Stimulated activated CD4-positive, alpha-beta T cell treated with anti-CD3 and anti-CD28 coated beads, Interleukin-1b, Interleukin-23, amount 100 ng/mL, for 4 hours (primary cell): ENCODE results near the gene NEK7.

ENCODE experiments used
- DNase-seq, 2 donors: peaks; one replicate each; pipeline ENCODE4 v3.0.0-alpha.2; 2020; ENCODE audit warnings: low read depth in 2 of 2

The NEK7 gene

DNA sequence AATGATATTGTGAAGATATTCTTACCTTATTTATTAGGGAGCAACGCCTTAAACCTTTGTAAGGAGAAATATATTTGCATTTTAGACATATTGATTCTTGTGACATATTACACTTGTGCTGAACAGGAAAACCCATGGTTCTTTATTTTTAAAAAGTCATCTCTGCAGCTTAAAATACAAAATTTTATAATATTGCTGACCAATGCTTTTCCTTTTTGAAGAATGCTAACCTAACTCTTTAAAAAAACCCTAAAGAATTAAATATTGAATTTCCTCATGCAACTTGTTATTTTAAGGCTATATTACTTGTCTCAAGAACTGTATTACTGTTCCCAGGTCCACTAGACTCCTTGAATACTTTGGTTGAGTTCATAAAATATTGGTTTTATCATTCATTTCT is 99.0 kb downstream of the NEK7 start:
- DNase-seq, result no peak

DNA sequence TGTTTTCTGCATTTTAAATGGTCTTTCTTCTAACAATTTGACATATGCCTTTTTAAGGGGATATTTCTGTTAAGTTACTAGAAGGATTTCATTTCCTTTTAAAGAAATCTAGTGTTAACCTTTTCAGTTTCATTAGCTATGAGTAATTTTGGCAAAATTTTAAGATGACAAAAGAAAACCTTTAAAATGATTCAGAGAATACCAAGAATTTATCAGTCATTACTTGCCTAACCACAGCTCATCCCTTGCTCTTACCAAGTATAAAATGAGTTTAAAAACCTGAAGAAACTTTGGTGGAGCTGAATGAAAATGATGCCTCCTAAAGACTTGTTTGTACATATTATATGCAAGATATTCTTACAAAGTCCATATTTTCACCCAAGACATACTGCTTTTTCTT is 101.7 kb downstream of the NEK7 start:
- no peak for DNase-seq

DNA sequence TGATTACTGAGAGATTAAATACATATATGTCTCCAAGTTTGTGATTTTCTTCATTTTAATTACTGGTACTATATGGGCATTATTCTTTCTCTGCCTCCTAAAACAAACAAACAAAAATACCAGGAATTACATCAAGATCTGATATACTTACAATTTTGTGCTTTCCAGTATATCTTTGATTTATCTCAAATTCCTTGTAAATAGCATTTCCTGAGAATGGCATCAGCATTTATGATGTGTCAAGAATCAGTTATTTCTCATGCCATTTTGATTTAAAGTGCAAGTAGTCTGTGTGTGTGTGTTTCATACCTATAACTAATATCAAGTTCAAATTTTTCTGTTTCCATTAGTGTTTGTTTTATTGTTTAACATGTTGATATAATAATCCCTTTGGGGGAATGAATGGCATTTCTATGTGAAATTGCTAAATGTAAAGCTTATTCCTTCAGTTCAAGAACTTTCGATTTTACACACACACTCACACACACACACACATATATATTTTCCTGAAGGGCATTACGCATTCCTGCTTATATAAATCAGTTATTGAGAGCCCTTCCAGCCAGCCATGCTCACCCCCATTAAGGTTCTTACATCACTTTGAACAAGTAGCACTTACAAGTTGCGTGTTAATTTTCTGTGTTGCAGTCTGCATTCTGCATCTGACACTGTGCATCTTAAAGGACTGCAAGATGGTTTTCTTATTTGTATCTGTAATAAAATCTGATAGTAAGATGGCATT is 102.7 kb downstream of the NEK7 start:
- DNase-seq, result no peak

DNA sequence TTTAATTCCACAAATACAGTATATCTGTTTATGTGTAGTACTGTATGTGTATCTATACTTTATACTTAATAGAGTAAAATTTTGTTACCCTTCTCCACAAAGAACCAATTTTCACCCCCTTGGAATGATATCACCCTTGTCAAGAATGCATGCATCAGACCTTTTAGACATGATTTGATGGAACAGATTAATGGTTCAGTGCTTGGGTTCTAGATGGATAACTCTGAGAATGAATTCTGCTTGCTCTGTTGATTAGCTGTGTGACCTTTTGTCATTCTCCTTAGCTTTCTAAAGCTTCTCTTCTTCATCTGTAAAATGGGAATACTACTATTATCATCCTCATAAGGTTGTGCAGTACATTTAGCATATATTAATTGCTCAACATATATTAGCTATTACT is 105.1 kb downstream of the NEK7 start:
- no peak for DNase-seq

DNA sequence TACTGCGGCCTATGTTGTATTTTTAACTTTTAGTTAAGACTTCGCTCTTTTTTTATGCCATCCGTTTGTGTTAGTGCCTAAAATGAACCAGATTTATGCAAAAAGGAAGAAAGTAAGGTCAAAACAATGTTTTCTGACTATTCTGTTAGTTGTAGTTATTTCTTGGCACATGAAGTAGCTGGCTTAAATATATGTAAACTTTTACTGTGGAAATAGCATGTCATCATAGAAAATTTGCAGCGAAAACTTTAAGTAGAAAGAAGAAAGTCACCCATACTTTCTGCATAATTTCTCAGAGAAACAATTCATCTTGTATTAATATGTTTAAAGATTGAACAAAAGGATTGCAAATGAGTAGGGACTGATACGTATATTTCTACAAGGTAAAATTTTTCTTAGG is 106.4 kb downstream of the NEK7 start:
- no peak for DNase-seq

DNA sequence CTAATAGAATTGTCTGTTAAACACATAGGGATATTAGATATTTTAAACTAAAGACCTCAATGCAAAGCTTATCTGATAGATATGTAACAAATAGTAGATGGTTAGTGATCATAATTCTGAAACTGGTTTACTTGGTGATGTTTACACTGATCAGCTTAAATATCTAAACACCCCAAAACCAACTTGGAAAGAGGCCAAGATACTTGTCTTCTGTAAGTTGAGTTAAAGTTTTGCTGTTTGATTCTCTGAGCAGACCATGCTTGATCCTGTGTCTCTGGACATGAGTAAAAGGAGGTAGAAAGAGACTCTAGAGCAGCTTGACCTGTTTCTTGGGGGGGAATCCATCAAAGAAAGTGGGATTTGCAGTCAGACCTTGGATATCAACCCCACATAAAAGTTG is 107.5 kb downstream of the NEK7 start:
- DNase-seq, result no peak

DNA sequence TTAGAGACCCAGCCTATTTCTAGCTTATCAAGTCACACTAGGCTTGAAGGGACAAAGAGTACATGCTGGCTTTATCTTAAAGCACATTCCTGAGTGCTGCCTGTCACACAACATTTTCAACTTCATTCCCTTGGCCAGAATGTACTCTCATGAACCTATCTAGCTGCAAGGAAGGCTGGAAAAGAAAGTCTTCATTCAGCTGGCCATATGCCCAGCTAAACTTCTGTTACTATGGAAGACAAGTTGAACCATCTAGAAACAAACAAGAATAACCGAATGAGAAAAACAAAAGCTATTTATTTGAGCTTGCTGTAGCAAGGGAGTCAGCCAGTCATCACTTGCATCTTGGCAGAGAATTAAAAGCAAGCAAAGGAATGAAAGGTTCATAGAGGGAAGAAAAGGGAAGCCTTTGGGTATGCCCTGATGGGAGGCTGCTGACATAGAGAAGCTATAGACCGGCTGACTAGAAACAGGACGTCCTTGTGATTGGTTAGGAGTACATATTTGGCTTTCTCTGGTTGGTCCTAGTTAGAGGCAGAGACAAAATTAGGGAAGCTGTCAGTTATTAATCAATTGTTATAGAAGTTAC is 108.4 kb downstream of the NEK7 start:
- no peak for DNase-seq

DNA sequence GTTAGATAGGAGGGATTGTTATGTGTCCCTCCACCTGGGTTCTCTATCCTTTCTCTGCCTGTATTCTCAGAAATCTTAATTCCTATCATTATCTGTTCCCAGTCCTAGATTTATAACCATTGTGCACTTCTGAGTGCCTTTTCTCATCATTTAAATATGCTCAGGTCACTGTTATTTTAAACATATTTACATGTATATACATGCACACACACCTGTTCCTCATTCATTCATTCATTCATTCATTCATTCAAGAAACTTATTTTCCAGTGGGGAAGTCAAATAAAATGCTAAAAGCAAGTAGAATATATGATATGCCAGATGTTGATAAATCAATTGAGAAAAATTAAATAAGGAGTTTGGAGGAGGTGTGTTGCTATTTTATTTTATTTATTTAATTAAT is 110.3 kb downstream of the NEK7 start:
- no peak for DNase-seq

DNA sequence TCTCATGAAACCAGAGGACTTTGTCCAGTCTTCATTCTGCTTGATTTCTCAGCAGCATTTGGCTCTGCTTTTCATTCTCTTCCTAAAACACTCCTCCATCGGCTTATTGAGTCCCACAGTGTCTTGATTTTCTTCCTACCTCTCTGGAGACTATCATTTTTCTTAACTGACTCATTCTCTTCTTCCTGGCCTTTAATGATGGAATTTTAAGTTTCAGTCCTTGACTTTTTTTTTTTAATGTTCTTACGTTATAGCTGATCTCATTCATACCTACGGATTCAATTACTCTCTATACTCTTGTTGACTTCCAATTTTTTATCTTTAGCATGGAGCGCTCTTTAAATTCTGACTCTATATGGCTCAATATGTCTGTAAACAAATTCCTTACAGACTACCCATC is 111.1 kb downstream of the NEK7 start:
- DNase-seq, result no peak

DNA sequence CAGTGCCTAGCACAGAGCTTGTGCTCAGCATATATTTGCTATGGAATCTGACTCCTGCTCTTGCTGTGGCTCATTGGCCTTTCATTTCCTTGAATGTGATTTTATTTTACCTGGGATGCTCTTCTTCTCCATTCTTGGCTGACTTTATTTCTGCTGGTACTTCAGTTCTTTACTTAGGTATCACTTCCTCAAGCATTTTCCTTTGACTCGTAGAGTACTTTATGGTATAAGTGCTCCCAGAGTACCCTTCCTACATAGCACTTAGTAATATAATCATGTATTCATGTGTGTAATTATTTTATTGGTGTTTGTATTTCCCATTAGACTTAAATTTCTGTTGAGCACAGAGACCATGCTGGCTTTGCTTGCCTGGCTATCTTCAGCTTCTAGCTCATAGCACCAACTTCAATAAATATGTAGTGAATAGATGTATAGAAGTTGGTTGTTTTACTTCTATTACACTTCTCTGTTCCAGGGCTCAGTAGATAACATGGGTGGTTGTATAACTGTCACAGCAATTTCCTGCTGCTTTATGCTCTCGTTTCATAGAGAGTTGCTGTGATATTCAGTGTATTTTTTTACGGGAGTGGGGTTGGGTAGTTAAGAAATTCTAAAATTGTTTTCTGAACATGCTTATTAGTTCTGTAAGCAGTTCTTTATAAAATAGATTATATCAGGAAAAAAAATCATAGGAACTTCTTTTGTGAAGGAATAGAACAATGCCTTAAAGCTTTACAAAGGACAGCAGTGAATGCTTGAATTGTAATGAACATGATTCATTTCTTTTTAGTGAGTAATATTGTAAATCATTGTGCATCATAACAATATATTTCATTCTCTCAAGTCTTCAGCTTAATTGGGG is 112.2 kb downstream of the NEK7 start:
- no peak for DNase-seq

DNA sequence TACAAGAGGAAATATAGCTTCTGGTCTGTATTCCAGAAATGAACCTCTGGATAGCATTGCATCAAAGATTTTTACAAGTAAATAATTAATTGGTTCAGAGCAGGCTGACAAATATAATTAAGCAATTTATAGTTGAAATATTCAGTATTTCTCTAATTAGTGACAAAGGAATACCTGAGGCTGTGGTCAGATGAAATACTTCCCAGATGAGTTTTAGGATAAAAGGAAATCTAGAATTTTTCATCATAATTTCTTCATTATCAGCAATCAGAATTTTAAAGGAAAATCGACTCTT is 112.8 kb downstream of the NEK7 start:
- no peak for DNase-seq

DNA sequence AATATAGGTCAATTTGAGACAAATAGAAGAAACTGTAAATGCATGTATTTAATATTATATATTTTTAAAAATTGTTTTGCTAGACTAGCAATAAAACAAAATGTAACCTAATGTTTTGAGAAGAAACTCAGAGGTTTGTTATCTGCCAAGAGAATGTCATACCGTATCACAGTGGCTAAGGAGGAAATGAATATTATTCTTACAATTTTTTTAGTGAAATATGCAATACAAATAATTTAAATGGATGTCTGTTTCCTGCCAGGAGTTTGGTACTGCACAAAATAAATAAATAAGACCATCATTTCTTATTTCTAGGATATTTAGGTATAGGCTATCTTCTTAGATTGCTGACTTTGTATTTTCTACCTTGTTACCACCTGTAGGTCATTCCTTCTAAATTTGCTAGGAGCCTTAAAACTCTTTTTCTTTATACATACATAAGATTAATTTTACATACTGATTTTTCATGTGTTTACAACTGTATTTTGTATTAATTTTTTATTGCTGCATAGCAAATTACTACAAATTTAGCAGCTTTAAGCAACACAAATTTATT is 113.6 kb downstream of the NEK7 start:
- no peak for DNase-seq

DNA sequence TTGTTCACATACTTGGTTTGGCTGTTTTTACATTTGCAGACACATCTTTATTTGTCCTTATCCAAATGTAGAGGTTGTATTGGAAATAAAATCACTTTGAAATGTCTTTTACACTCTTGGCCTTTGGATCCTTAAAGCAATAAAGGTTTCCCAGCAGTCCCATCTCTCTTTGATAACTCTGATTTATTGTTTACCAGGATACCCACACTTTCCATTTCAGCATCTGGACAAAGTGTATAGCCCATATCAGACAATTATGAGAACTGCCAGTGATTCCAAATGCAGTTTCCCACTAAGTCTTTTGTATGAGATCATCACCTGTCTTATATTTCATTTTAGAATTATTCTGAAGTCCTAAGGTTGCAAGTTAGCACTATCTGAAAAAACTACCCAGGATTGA is 114.7 kb downstream of the NEK7 start:
- DNase-seq, result no peak

DNA sequence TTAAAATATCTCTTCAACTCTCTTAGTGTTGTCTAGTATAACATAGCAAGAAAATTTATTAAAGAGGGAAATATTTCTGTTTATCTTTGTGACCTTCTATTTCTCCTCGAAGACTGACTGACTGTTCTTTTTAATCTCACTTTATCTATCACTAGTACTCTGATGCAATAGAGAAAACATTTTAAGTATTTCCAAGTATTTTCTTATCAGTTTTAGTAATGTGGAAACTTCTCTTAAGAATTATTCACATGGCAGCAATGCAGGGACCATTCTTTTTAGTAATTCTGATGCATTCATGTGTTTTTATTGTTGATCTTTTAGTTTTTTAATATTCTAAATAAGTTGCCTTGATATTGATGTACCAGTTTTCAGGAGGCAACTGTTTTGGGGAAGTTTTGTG is 115.7 kb downstream of the NEK7 start:
- DNase-seq, result no peak

DNA sequence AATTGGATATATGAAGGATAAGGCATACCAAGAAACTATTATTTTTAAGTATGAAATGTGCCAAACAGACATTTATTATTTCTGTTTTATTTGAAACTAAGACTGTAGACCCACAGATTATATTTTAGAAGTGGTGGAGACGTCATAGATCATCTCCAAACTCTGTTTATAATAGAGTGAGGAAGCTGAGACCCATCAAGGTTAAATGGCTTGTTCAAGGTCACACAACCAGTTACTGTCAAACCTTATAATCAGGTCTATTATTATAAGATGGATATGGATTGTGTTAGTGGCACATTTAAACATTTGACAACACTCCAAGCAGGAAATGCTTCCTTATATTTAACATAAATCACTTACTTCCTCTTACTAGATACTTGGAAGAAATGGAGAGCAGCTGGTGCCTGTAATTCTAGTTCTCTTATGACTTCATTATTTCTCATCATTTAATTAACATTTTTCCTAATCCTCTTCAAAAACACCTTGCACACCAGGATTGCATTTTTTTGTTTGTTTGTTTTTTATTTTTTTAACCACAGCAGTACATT is 117.0 kb downstream of the NEK7 start:
- DNase-seq, result no peak

DNA sequence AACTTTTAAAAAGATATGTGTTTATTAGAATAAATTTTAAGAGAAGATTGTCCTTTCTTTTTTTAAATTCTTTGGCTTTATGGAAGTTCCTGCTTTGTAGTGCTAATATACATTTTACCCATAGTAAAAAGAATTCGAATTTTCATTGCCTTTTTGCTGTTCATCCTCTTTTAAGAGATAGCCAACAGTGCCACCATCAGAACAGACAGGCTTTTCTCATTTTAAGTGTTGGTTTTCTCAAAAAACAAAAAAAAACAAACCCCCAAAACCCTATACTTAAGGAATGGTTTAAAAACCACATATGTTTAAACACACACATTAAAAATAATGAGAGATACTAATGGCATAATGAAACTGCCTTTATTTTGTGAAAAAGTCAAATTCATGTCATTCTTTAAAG is 118.8 kb downstream of the NEK7 start:
- DNase-seq, result no peak

DNA sequence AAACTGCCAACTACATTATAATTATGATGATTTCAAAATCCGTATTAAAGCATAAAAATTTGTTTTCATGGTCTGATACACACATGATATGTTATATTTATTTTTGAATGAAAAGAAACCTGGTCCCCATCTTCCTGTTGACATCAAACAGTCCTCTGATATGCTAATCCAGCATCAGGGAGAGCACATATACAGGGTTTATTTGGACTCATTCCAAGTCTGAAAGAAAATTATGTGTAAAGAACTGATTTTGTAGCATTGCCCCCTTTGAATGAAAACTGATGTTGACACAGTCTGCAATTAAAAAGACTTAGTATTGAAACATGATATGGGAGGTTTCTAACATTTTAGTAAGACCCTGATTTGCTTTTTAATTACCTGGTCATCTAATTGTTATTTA is 119.4 kb downstream of the NEK7 start:
- DNase-seq, result no peak

DNA sequence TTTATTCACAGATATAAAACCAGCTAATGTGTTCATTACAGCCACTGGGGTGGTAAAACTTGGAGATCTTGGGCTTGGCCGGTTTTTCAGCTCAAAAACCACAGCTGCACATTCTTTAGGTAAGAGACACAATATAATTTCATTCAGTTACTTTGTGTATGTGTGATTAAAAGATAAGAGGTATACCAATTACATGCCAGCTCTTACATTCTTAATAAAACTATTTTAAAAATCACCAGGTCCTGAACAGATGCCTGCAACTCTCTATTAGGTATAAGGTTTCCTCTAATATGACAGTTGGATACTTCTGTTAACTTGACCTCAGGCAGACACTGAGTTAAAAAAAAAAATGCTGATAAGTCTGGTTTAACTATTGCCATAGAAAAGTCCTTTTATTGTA is 122.1 kb downstream of the NEK7 start:
- DNase-seq, result no peak

DNA sequence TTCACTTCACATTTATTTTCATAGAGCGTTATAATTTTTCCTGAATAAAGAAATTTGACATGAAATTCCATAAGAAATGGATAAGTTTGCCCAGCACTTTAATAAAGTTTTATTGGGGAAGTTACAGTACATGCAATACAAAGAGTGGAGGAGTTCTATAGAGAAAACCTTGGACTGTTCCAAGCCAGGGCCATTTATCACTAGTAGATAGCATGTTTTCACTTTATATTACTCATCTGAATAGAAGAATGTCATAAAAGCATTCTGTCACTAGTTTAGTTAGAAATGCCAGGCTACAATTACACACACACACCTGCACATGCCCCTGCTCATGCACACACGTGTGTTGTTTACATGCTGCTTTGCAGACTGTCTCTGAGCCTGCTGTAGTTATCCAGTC is 123.3 kb downstream of the NEK7 start:
- DNase-seq, result no peak

DNA sequence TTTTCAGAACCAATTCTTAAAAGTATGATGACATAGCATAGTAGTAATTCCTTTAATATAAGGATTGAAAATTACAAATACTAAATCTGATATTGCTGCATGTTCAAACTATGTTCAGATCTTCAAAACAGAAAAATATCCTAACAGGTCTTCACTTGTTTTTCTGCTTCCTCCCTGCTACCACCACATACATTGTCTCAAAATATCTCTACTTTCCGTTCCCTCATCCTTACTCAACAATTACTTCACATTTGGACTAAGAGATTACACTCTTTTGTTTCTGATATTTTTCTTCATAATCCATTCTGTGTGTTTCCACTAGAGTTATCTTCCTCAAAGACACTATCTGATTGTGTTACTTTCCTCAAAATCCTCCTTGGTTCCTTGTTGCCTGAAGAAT is 125.1 kb downstream of the NEK7 start:
- no peak for DNase-seq

DNA sequence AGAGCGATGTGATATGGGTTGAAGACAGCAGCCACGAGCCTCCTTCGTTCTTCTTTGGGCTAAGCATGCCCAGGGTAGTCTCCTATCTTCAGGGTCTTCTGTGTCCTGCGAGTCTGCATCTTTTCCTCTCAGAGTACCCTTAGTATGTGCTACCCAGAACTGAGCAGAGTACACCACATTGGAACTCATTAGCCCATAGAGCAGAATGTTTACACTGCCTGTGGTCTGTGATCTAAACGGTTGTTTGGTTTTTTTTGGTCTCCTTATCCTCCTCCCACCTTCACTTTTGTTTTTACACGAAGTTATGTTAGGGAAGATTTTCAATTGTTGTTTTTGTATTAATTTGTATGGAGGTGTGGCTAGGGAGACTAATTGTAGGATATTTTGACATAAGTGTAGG is 126.4 kb downstream of the NEK7 start:
- DNase-seq, result no peak

DNA sequence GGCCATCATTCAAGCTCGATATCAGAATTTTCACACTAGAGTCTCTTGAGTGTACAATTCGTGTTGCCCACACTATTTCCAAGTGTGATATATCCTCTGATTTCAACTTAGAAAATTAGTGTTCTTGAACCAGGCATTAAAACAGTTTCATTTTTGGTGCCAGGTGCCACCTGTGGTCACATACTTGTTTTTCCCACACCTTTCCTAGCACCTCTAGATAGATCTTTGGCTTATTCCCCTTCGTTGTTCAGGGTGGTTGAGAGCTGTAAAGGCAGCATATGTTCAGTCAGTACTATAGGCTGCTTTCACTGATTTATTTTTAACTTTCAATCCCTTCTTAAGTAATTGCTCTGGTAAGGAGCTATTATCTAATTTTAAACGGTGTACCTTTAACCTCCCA is 131.1 kb downstream of the NEK7 start:
- DNase-seq, result no peak
